ENCODE data around the gene TMEM158.

The TMEM158 gene

DNA sequence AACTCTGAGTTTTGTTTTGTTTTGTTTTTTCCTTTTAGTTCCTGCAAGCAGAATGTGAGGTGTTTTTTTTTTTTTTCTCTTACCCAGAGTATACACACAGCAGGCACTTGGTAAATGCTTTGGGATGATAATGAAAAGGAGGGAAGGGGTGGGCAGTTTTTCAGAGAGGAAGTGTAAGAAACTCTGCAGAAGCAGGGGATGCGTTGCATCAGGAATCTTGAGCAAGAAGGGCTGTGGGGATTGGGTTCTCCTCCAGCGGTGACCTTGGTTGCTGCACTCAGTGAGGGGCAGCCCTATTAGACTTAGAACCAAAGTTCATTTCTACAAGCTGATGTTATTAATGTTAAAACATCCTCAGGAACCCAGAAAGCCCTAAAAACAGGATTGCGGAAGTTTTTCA is 32.2 kb upstream of the TMEM158 start:
- Histone ChIP-seq H3K9ac (ENCODE audit: low read length) (no peak overlapping the region), H2AFZ (ENCODE audit: low read depth, low read length, severe bottlenecking) (no peak overlapping the region), H3K9me2 (replicated peaks; ENCODE audit: insufficient read depth, low read length) (no peaks in the 10 kb centered on the region), H3K4me3 (ENCODE audit: insufficient read depth, low read length, poor library complexity, severe bottlenecking) (no peak overlapping the region), H3K9me3 (ENCODE audit: insufficient read depth, low read length) (no peaks in the 10 kb centered on the region), H4K20me1 (ENCODE audit: low read depth, low read length) (no peaks in the 10 kb centered on the region), H3K27ac (ENCODE audit: low read depth, low read length) (no peak overlapping the region), H3K36me3 (ENCODE audit: low read length) (no peaks in the 10 kb centered on the region), H3K27me3 (ENCODE audit: low read length) (no peaks in the 10 kb centered on the region), H3F3A (ENCODE audit: insufficient read depth) (no peaks in the 10 kb centered on the region), H3K79me2 (ENCODE audit: insufficient read depth, low read length) (no peaks in the 10 kb centered on the region), H3K4me2 (ENCODE audit: low read depth, low read length, poor library complexity, severe bottlenecking) (no peak overlapping the region)
- TF ChIP-seq EZH2phosphoT487 (conservative IDR thresholded peaks at IDR 0.05; ENCODE audit: low read length) = no peak
- TF ChIP-seq, protein P1, sequence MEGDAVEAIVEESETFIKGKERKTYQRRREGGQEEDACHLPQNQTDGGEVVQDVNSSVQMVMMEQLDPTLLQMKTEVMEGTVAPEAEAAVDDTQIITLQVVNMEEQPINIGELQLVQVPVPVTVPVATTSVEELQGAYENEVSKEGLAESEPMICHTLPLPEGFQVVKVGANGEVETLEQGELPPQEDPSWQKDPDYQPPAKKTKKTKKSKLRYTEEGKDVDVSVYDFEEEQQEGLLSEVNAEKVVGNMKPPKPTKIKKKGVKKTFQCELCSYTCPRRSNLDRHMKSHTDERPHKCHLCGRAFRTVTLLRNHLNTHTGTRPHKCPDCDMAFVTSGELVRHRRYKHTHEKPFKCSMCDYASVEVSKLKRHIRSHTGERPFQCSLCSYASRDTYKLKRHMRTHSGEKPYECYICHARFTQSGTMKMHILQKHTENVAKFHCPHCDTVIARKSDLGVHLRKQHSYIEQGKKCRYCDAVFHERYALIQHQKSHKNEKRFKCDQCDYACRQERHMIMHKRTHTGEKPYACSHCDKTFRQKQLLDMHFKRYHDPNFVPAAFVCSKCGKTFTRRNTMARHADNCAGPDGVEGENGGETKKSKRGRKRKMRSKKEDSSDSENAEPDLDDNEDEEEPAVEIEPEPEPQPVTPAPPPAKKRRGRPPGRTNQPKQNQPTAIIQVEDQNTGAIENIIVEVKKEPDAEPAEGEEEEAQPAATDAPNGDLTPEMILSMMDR (IDR thresholded peaks at IDR 0.05; ENCODE audit: insufficient read depth, low read length, poor library complexity, severe bottlenecking) = no peak

DNA sequence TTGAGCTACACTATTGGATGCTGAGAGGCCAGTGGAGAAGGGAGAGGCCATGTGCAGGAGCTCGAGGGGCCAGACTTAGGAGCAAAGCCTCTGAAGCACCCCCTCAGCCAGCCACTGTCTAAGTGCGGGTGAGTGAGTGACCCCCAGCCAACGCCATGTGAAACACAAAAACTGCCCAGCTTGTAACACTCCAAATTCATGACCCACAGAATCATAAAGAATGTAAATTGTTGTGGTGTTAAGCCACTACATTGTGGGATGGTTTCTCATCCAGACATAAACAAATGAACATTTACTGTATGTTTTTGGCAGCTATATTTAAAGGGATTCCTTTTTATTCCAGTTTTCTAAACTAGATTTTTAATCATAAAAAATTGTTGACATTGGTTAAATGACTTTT is 27.2 kb upstream of the TMEM158 start:
- Histone ChIP-seq H4K20me1 (ENCODE audit: low read depth, low read length) (no peaks in the 10 kb centered on the region), H2AFZ (ENCODE audit: low read depth, low read length, severe bottlenecking) (no peak overlapping the region), H3K4me3 (ENCODE audit: insufficient read depth, low read length, poor library complexity, severe bottlenecking) (no peak overlapping the region), H3K79me2 (ENCODE audit: insufficient read depth, low read length) (no peaks in the 10 kb centered on the region), H3F3A (ENCODE audit: insufficient read depth) (no peaks in the 10 kb centered on the region), H3K36me3 (ENCODE audit: low read length) (no peaks in the 10 kb centered on the region), H3K4me2 (ENCODE audit: low read depth, low read length, poor library complexity, severe bottlenecking) (no peak overlapping the region), H3K27ac (ENCODE audit: low read depth, low read length) (no peak overlapping the region), H3K9me2 (replicated peaks; ENCODE audit: insufficient read depth, low read length) (no peaks in the 10 kb centered on the region), H3K27me3 (ENCODE audit: low read length) (no peaks in the 10 kb centered on the region), H3K9ac (ENCODE audit: low read length) (no peak overlapping the region), H3K9me3 (ENCODE audit: insufficient read depth, low read length) (no peaks in the 10 kb centered on the region)
- no peak for TF ChIP-seq EZH2phosphoT487 (conservative IDR thresholded peaks at IDR 0.05; ENCODE audit: low read length)
- TF ChIP-seq, protein P1 (IDR thresholded peaks at IDR 0.05; ENCODE audit: insufficient read depth, low read length, poor library complexity, severe bottlenecking) = no peak

GRCh38 chr3:45252826-45253225 is 26.7 kb upstream of the TMEM158 start:
- no peaks in the 10 kb centered on the region for H3K36me3 ChIP-seq (ENCODE audit: low read length)
- no peak overlapping the region for H2AFZ ChIP-seq (ENCODE audit: low read depth, low read length, severe bottlenecking)
- no peaks in the 10 kb centered on the region for H3K27me3 ChIP-seq (ENCODE audit: low read length)
- no peak overlapping the region for H3K4me2 ChIP-seq (ENCODE audit: low read depth, low read length, poor library complexity, severe bottlenecking)
- TF ChIP-seq, protein P1 (IDR thresholded peaks at IDR 0.05; ENCODE audit: insufficient read depth, low read length, poor library complexity, severe bottlenecking) = no peak
- no peak for TF ChIP-seq EZH2phosphoT487 (conservative IDR thresholded peaks at IDR 0.05; ENCODE audit: low read length)
- H3K4me3 ChIP-seq (ENCODE audit: insufficient read depth, low read length, poor library complexity, severe bottlenecking) = no peak overlapping the region
- no peaks in the 10 kb centered on the region for H3F3A ChIP-seq (ENCODE audit: insufficient read depth)
- H3K9ac ChIP-seq (ENCODE audit: low read length) = no peak overlapping the region
- no peak overlapping the region for H3K27ac ChIP-seq (ENCODE audit: low read depth, low read length)
- no peaks in the 10 kb centered on the region for H3K9me2 ChIP-seq (replicated peaks; ENCODE audit: insufficient read depth, low read length)
- no peaks in the 10 kb centered on the region for H4K20me1 ChIP-seq (ENCODE audit: low read depth, low read length)
- no peaks in the 10 kb centered on the region for H3K79me2 ChIP-seq (ENCODE audit: insufficient read depth, low read length)
- H3K9me3 ChIP-seq (ENCODE audit: insufficient read depth, low read length) = no peaks in the 10 kb centered on the region

Measured in SU-DHL-6 (cell line).